22Rv1 (cell line): ENCODE results near the gene EEF1AKMT3.

Source experiments
- ZFX ChIP-seq: fragments of 450-650 bp; IDR thresholded peaks from 2 replicates; pipeline ENCODE4 v1.6.1; 2017; ENCODE audit warnings: antibody characterized with exemption, borderline replicate concordance
- TF ChIP-seq, protein P1 (sequence below): fragments of 450-650 bp; IDR thresholded peaks from 2 replicates; pipeline ENCODE4 v1.5.1; 2017; ENCODE audit warnings: mild to moderate bottlenecking

DNA sequence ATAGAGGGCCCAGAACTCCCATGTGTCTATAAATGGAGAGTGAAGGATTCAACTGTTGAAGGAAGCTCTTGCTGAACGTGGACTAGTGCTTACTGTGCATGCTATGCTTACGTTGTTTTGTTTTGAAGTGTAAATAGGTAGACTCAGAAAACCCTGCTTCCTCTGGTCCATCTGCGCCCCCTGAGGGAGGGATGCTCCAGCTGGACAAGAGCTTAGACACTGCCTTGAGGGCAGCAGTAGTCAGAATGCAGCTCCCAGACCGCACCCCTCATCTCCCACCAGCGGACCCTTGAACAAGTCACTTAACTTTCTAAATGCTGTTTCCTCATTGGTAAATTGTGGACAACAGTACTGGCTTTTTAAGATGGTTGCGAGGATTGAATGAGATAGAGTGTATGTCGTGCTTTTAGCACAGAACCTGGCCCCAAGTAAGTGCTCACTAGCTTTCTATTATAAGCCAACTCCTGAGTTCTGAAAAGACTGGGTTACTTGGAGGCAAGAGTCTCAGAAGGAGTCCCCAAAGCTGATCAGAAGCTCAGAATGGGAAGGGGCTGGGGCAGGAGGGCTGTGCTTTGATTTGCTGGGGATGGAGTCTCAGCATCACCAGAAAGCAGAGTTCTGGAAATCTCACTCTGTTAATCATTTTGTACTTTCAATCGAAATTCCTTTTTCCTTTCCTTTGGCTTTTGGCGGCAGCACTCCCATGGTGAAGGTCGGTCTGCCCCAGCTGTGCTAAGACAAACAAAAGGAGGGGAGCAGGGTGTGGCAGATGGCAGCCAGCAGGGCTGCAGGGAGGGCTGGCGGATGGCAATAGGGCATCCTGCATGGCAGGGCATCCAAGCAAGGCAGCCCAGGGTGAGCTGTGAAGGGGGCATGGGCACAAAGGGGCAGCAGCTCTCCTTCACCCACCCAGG lies 49.4 kb upstream of the EEF1AKMT3 start:
- TF ChIP-seq, protein P1, sequence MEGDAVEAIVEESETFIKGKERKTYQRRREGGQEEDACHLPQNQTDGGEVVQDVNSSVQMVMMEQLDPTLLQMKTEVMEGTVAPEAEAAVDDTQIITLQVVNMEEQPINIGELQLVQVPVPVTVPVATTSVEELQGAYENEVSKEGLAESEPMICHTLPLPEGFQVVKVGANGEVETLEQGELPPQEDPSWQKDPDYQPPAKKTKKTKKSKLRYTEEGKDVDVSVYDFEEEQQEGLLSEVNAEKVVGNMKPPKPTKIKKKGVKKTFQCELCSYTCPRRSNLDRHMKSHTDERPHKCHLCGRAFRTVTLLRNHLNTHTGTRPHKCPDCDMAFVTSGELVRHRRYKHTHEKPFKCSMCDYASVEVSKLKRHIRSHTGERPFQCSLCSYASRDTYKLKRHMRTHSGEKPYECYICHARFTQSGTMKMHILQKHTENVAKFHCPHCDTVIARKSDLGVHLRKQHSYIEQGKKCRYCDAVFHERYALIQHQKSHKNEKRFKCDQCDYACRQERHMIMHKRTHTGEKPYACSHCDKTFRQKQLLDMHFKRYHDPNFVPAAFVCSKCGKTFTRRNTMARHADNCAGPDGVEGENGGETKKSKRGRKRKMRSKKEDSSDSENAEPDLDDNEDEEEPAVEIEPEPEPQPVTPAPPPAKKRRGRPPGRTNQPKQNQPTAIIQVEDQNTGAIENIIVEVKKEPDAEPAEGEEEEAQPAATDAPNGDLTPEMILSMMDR = no peak
- TF ChIP-seq ZFX = no peak
